ENCODE data around the gene RAB22A.

The RAB22A gene

GRCh38 chr20:58307270-58307669 is 2.2 kb upstream of the RAB22A start:
- H3K4me3 ChIP-seq (ENCODE audit: severe bottlenecking), result no peak overlapping the region

GRCh38 chr20:58308290-58308679 is 1.2 kb upstream of the RAB22A start:
- Histone ChIP-seq H3K27ac (ENCODE audit: poor library complexity, severe bottlenecking) (peak overlapping the region; percentile 69), H3K4me3 (ENCODE audit: severe bottlenecking) (peak overlapping the region; percentile 98), H3K4me1 (ENCODE audit: insufficient read depth, poor library complexity, severe bottlenecking) (peaks cover 28% of the 10 kb centered on the region), H3K27me3 (ENCODE audit: insufficient read depth, poor library complexity, severe bottlenecking) (no peaks in the 10 kb centered on the region), H3K36me3 (ENCODE audit: low read depth) (peaks cover 36% of the 10 kb centered on the region), H3K9me3 (ENCODE audit: severe bottlenecking) (no peaks in the 10 kb centered on the region)
- DNase-seq (ENCODE audit: low spot score), result no peak
- no peak for ATAC-seq (ENCODE audit: low read depth)
- TF ChIP-seq, protein P1, sequence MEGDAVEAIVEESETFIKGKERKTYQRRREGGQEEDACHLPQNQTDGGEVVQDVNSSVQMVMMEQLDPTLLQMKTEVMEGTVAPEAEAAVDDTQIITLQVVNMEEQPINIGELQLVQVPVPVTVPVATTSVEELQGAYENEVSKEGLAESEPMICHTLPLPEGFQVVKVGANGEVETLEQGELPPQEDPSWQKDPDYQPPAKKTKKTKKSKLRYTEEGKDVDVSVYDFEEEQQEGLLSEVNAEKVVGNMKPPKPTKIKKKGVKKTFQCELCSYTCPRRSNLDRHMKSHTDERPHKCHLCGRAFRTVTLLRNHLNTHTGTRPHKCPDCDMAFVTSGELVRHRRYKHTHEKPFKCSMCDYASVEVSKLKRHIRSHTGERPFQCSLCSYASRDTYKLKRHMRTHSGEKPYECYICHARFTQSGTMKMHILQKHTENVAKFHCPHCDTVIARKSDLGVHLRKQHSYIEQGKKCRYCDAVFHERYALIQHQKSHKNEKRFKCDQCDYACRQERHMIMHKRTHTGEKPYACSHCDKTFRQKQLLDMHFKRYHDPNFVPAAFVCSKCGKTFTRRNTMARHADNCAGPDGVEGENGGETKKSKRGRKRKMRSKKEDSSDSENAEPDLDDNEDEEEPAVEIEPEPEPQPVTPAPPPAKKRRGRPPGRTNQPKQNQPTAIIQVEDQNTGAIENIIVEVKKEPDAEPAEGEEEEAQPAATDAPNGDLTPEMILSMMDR (IDR thresholded peaks at IDR 0.05; ENCODE audit: poor library complexity, severe bottlenecking), result no peak

More at GRCh38 chr20:58307270-58307669, 2.2 kb upstream of the RAB22A start:
- ATAC-seq (ENCODE audit: low read depth) (no peak), DNase-seq (ENCODE audit: low spot score) (no peak)
- Histone ChIP-seq H3K36me3 (ENCODE audit: low read depth) (peaks cover 33% of the 10 kb centered on the region), H3K9me3 (ENCODE audit: severe bottlenecking) (no peaks in the 10 kb centered on the region), H3K4me1 (ENCODE audit: insufficient read depth, poor library complexity, severe bottlenecking) (peaks cover 19% of the 10 kb centered on the region), H3K27me3 (ENCODE audit: insufficient read depth, poor library complexity, severe bottlenecking) (no peaks in the 10 kb centered on the region), H3K27ac (ENCODE audit: poor library complexity, severe bottlenecking) (peak overlapping the region; percentile 2)
- TF ChIP-seq, protein P1 (IDR thresholded peaks at IDR 0.05; ENCODE audit: poor library complexity, severe bottlenecking), result no peak

GRCh38 chr20:58308680-58309527 is 611 bp upstream of the RAB22A start:
- Histone ChIP-seq H3K9me3 (ENCODE audit: severe bottlenecking) (no peaks in the 10 kb centered on the region), H3K27ac (ENCODE audit: poor library complexity, severe bottlenecking) (peak overlapping the region; percentile 69)
- TF ChIP-seq, protein P1 (IDR thresholded peaks at IDR 0.05; ENCODE audit: poor library complexity, severe bottlenecking), result no peak

GRCh38 chr20:58310291-58310782 is 822 bp downstream of the RAB22A start:
- no peak for DNase-seq (ENCODE audit: low spot score)

More at GRCh38 chr20:58308680-58309527, 611 bp upstream of the RAB22A start:
- ATAC-seq (ENCODE audit: low read depth) (peak; percentile 62), DNase-seq (ENCODE audit: low spot score) (peak; percentile 89)
- Histone ChIP-seq H3K4me1 (ENCODE audit: insufficient read depth, poor library complexity, severe bottlenecking) (peaks cover 34% of the 10 kb centered on the region), H3K4me3 (ENCODE audit: severe bottlenecking) (peak overlapping the region; percentile 98), H3K27me3 (ENCODE audit: insufficient read depth, poor library complexity, severe bottlenecking) (no peaks in the 10 kb centered on the region), H3K36me3 (ENCODE audit: low read depth) (peaks cover 39% of the 10 kb centered on the region)

More at GRCh38 chr20:58310291-58310782, 822 bp downstream of the RAB22A start:
- TF ChIP-seq, protein P1 (IDR thresholded peaks at IDR 0.05; ENCODE audit: poor library complexity, severe bottlenecking), result no peak
- Histone ChIP-seq H3K27me3 (ENCODE audit: insufficient read depth, poor library complexity, severe bottlenecking) (no peaks in the 10 kb centered on the region), H3K36me3 (ENCODE audit: low read depth) (peaks cover 39% of the 10 kb centered on the region), H3K4me3 (ENCODE audit: severe bottlenecking) (peak overlapping the region; percentile 98), H3K27ac (ENCODE audit: poor library complexity, severe bottlenecking) (peak overlapping the region; percentile 69), H3K9me3 (ENCODE audit: severe bottlenecking) (no peaks in the 10 kb centered on the region), H3K4me1 (ENCODE audit: insufficient read depth, poor library complexity, severe bottlenecking) (peaks cover 34% of the 10 kb centered on the region)
- ATAC-seq (ENCODE audit: low read depth), result peak; percentile 13

All from RWPE2 (cell line).